IPS-20b (cell line): ENCODE results near the gene VEZF1.

ENCODE experiments used
- H3K27ac ChIP-seq: one replicate; pipeline ENCODE4 v1.5.1; 2013; ENCODE audit warnings: low read length
- H3K27me3 ChIP-seq: 2 replicates; pipeline ENCODE4 v1.6.1; 2013; ENCODE audit warnings: mild to moderate bottlenecking, low read length, inconsistent platforms; ENCODE audit not compliant: insufficient read depth
- H3K36me3 ChIP-seq: 2 replicates; pipeline ENCODE4 v1.6.1; 2013; ENCODE audit warnings: low read depth, mild to moderate bottlenecking, inconsistent platforms, low read length, moderate library complexity; ENCODE audit not compliant: insufficient read depth
- H3K4me1 ChIP-seq: 2 replicates; pipeline ENCODE4 v1.6.1; 2013; ENCODE audit warnings: mild to moderate bottlenecking, control low read depth, inconsistent platforms, low read length, moderate library complexity; ENCODE audit not compliant: insufficient read depth
- H3K4me3 ChIP-seq: 2 replicates; pipeline ENCODE4 v1.5.1; 2013; ENCODE audit warnings: mild to moderate bottlenecking, low read length, inconsistent platforms
- H3K9ac ChIP-seq: 2 replicates; pipeline ENCODE4 v1.6.1; 2013; ENCODE audit warnings: low read depth, mild to moderate bottlenecking, inconsistent platforms, low read length, moderate library complexity
- H3K9me3 ChIP-seq: 2 replicates; pipeline ENCODE4 v1.6.1; 2013; ENCODE audit warnings: mild to moderate bottlenecking, low read depth, low read length, inconsistent platforms; ENCODE audit not compliant: insufficient read depth

The VEZF1 gene

DNA sequence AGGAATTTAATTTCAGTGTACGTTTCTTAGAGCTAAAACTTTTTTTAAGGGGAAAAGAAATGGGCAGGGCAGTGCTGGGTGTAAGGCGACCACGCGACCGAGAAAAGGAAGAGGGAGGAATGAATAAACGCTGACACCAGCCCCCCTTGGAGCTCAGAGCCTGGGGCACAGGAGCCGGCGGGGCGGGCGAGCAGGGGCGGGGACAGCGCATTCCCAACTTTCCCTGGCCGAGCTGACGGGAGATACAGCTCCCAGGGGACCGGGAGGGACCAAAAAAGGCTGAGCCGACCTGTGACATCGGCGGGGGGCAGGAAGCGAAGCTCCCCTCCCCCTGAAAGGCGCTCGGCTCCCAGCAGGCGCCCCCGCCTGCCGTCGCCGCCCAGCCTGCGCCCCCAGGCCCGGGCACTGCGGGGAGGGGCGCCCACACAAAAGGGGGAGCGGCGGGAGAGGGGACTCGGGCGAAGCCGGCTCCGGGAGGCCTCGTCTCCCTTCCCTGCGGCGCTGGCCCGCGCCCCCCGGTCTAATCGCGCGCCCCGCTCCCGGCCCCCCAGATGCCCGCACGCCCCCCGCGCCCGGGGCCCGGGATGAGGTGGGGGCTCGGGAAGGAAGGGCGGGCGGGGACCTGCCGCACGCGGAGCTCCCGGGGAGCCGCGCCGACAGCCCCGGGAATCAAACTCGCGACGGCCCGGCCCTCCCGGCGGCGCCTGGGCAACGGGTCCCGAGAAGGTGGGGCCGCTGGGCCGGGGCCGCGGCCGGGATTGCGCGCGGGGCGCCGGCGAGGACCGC is 33.5 kb downstream of the VEZF1 start:
- Histone ChIP-seq H3K9me3 (no peaks in the 10 kb centered on the region), H3K27ac (no peak overlapping the region), H3K4me3 (peak overlapping the region; percentile 68), H3K36me3 (no peaks in the 10 kb centered on the region), H3K9ac (peak overlapping the region; percentile 68; the same call in 1 of the 2 replicates), H3K27me3 (peaks cover 43% of the 10 kb centered on the region), H3K4me1 (peaks cover 17% of the 10 kb centered on the region; the same call in 1 of the 2 replicates)

DNA sequence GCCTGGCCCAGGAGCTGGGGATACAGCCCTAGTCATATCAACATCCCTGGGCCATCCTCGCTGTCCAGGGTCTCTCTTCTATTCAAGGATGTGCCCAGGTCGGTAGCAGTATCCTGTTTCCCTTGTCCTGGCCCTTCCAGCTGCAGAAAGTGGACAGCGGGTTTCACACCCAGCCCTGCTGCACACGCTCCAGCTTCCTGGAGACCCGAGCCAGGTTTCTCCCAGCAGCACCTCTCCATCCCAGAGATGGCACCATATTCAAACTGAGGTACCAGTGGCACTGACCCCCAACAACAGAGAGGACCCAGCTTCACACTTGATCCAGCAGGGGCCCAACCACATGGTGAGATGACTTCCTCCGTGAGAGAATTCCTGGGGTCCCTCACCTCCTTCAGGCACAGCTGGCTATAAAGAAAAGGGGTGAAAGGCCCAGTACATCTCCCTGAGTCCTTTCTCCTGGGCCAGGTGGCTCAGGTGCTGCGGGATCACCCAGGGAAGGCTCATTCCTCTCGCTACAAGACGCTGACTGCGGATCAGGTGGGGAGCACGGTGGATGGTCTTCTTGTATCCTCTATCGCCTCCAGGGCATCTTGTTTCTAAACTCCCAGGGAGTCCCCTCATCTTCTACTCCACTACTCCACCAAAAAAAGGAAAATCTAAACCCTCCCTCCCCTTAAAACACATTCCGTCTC is 34.2 kb downstream of the VEZF1 start:
- peak overlapping the region; percentile 68 for H3K4me3 ChIP-seq
- H3K9me3 ChIP-seq, result no peaks in the 10 kb centered on the region
- peaks cover 21% of the 10 kb centered on the region for H3K4me1 ChIP-seq
- no peaks in the 10 kb centered on the region for H3K36me3 ChIP-seq
- peaks cover 43% of the 10 kb centered on the region for H3K27me3 ChIP-seq
- no peak overlapping the region for H3K27ac ChIP-seq
- peak overlapping the region; percentile 68; the same call in 1 of the 2 replicates for H3K9ac ChIP-seq

DNA sequence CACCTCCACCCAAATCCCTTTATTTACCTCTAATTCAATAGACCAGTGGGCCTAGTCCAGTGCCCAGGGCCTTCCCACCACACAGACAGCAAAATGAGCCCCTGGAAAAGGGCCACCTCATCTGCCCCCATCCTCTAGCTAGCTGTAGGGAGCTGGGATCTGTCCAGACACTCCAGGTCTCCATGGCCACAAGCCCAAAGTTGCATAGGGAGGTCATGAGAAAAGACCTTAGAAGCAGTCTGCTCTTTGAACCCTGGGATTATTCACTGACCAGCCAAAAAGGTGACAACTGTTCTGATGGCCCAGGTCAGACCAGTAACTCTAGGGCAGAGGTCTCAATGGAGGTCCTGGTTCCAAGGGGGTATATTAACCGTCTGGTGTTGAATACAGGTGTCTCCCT is 34.8 kb downstream of the VEZF1 start:
- Histone ChIP-seq H3K4me1 (peaks cover 26% of the 10 kb centered on the region), H3K36me3 (no peaks in the 10 kb centered on the region), H3K4me3 (no peak overlapping the region), H3K9ac (no peak overlapping the region), H3K27me3 (peaks cover 43% of the 10 kb centered on the region), H3K27ac (no peak overlapping the region), H3K9me3 (no peaks in the 10 kb centered on the region)

DNA sequence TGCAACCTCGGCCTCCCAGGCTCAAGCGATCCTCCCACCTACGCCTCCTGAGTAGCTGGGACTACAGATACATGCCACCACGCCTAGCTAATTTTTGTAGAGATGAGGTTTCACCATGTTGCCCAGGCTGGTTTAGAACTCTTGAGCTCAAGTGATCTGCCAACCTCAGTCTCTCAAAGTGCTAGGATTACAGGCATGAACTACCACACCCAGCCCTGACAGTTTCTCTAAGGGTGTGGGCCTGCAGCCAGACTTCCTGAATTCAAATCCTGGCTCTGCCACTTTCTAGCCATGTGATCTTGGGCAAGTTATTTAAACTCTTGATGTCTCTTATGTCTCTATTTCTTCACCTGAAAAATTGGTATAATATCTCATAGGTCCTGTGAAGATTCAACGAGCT is 38.4 kb downstream of the VEZF1 start:
- no peak overlapping the region for H3K9ac ChIP-seq
- no peak overlapping the region for H3K4me3 ChIP-seq
- H3K4me1 ChIP-seq, result peaks cover 35% of the 10 kb centered on the region
- peaks cover 17% of the 10 kb centered on the region for H3K27me3 ChIP-seq
- H3K36me3 ChIP-seq, result no peaks in the 10 kb centered on the region
- H3K27ac ChIP-seq, result no peak overlapping the region
- H3K9me3 ChIP-seq, result no peaks in the 10 kb centered on the region

DNA sequence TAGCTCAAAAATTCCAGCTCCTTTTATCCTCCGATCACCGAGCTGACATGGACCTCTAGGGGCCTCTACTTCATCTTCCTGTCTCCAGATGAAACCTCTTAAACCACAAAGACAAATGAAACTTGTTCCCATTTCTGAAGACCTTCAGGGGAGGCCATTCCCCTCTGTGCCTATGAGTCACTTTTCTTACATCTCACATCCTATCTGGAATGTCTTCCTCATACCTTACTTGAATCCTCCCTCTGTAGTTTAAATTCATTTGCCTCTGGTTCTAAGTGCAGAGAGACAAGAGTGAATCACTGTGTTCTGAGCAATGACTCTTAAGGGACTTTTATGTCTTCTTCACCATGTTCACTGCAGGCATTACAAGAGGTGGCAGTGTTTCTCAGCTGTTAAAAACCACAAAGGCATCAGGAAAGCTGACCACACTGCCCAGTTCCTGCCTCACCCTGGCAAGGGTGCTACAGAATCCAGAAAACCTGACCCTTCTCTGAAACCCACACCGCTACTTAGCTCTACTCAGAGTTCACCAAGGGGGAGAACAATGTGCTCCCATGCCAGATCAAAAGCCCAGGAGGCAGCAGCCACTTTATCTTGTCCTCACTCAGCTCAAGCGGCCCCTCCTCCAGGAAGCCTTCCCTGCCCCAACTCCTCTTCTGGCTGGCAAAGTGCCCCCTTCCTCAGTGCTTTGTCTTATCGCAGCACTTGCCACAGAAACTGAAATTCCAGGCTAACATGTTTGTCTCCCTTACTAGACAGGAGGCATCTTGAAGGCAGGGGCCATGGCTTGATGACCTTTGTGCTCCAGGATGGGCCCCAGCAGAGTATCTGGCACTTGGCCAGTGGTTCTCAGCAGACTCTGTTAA is 39.3 kb downstream of the VEZF1 start:
- Histone ChIP-seq H3K9ac (no peak overlapping the region), H3K27me3 (peaks cover 11% of the 10 kb centered on the region), H3K4me3 (no peak overlapping the region), H3K4me1 (peaks cover 30% of the 10 kb centered on the region), H3K27ac (no peak overlapping the region), H3K36me3 (no peaks in the 10 kb centered on the region), H3K9me3 (no peaks in the 10 kb centered on the region)

DNA sequence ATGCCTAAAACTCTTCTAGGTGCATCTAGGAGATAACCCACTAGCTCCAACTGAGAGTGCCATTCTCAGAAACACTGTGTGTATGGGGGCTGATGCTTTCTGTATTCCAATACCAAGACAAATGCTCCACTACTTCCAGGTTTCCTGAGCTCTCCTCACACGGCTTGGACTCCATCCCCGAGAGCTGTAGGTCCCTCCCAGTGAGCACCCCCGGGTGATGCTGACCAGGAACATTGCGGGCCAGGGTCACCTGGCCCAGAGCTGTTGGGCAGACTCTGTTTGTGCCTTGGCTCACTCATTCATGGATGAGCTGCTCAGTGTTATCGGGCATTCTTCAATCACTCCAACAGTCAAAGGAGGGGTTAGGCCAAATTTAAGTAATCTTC is 39.9 kb downstream of the VEZF1 start:
- no peak overlapping the region for H3K9ac ChIP-seq
- H3K9me3 ChIP-seq, result no peaks in the 10 kb centered on the region
- H3K4me3 ChIP-seq, result no peak overlapping the region
- no peaks in the 10 kb centered on the region for H3K36me3 ChIP-seq
- H3K27ac ChIP-seq, result no peak overlapping the region
- H3K27me3 ChIP-seq, result peaks cover 5% of the 10 kb centered on the region
- peaks cover 29% of the 10 kb centered on the region for H3K4me1 ChIP-seq

GRCh38 chr17:57947369-57947768 is 40.7 kb downstream of the VEZF1 start:
- Histone ChIP-seq H3K9ac (peak overlapping the region; percentile 26; the same call in 1 of the 2 replicates), H3K4me3 (no peak overlapping the region), H3K4me1 (peaks cover 26% of the 10 kb centered on the region)

GRCh38 chr17:57946798-57947358 is 41.2 kb downstream of the VEZF1 start:
- H3K4me3 ChIP-seq, result no peak overlapping the region
- H3K4me1 ChIP-seq, result peaks cover 26% of the 10 kb centered on the region
- H3K9ac ChIP-seq, result peak overlapping the region; percentile 26; the same call in 1 of the 2 replicates
- no peaks in the 10 kb centered on the region for H3K36me3 ChIP-seq
- H3K9me3 ChIP-seq, result no peaks in the 10 kb centered on the region
- no peaks in the 10 kb centered on the region for H3K27me3 ChIP-seq
- H3K27ac ChIP-seq, result no peak overlapping the region

More at GRCh38 chr17:57947369-57947768, 40.7 kb downstream of the VEZF1 start:
- H3K9me3 ChIP-seq, result no peaks in the 10 kb centered on the region
- no peaks in the 10 kb centered on the region for H3K36me3 ChIP-seq
- no peak overlapping the region for H3K27ac ChIP-seq
- no peaks in the 10 kb centered on the region for H3K27me3 ChIP-seq

GRCh38 chr17:57945996-57946797 is 41.9 kb downstream of the VEZF1 start:
- Histone ChIP-seq H3K4me3 (no peak overlapping the region), H3K27me3 (no peaks in the 10 kb centered on the region), H3K36me3 (no peaks in the 10 kb centered on the region), H3K27ac (no peak overlapping the region), H3K9me3 (no peaks in the 10 kb centered on the region), H3K9ac (no peak overlapping the region), H3K4me1 (peaks cover 26% of the 10 kb centered on the region)

GRCh38 chr17:57944908-57945307 is 43.1 kb downstream of the VEZF1 start:
- H3K4me3 ChIP-seq, result no peak overlapping the region
- H3K27ac ChIP-seq, result no peak overlapping the region
- no peaks in the 10 kb centered on the region for H3K27me3 ChIP-seq
- no peaks in the 10 kb centered on the region for H3K9me3 ChIP-seq
- H3K9ac ChIP-seq, result no peak overlapping the region
- H3K36me3 ChIP-seq, result no peaks in the 10 kb centered on the region
- peaks cover 28% of the 10 kb centered on the region for H3K4me1 ChIP-seq

DNA sequence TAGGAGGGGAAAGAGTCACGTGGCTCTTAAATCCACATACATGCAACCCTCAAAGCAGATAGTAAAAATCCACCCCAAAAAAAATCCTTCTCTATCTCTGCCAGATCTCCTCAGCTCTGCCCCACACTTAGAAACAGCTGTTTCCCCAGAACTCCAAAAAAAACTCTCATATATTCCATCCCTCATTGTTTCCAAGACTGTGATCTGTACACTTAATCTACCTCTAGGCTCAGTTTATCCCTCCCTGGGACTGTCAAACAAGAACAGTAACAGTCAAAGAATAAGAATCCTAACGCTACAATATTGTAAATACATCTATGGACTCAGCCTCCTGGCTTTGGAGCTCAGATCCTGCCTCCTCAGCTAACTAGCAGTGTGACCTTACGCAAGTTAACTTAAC is 44.4 kb downstream of the VEZF1 start:
- no peaks in the 10 kb centered on the region for H3K9me3 ChIP-seq
- no peaks in the 10 kb centered on the region for H3K27me3 ChIP-seq
- no peak overlapping the region for H3K27ac ChIP-seq
- peaks cover 24% of the 10 kb centered on the region for H3K4me1 ChIP-seq
- no peak overlapping the region for H3K9ac ChIP-seq
- H3K36me3 ChIP-seq, result no peaks in the 10 kb centered on the region
- H3K4me3 ChIP-seq, result no peak overlapping the region
